ENCODE data around the gene NDST4.

NDST4 gene

DNA sequence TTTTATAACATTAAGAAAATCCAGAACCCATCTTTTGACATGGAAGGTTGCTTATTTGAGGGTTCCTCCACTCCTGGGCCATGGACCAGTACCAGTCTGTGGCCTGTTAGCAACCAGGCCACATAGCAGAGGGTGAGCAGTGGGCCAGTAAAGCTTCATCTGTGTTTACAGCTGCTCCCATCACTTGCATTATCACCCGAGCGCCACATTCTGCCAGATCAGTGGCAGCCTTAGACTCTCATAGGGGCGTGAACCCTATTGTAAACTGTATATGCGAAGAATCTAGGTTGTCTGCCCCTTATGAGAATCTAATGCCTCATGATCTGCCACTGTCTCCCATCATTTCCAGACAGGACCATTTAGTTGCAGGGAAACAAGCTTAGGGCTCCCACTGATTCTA is 58.6 kb downstream of the NDST4 start:
- no peak overlapping the region for H3K27ac ChIP-seq
- no peak for TF ChIP-seq ZFX (IDR thresholded peaks at IDR 0.05; ENCODE audit: borderline replicate concordance)
- TF ChIP-seq, protein P1, sequence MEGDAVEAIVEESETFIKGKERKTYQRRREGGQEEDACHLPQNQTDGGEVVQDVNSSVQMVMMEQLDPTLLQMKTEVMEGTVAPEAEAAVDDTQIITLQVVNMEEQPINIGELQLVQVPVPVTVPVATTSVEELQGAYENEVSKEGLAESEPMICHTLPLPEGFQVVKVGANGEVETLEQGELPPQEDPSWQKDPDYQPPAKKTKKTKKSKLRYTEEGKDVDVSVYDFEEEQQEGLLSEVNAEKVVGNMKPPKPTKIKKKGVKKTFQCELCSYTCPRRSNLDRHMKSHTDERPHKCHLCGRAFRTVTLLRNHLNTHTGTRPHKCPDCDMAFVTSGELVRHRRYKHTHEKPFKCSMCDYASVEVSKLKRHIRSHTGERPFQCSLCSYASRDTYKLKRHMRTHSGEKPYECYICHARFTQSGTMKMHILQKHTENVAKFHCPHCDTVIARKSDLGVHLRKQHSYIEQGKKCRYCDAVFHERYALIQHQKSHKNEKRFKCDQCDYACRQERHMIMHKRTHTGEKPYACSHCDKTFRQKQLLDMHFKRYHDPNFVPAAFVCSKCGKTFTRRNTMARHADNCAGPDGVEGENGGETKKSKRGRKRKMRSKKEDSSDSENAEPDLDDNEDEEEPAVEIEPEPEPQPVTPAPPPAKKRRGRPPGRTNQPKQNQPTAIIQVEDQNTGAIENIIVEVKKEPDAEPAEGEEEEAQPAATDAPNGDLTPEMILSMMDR (IDR thresholded peaks at IDR 0.05) = no peak

DNA sequence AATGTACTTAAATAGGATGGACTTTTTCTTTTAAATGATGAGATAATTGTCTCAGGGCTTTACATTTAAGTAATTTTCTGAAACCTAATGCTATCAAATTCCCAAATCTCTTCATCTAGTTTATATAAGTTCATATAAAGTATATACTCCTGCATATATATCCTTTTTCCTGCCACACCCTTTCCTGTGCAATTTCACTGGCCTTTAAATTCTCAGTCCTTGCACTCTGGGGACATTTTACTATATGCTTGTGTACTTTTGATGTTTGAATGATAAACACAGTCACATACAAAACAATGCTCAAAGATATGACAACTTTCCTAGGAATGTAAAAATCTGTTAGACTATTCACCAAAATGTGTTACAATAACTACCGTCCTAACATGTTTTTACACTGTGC is 60.1 kb downstream of the NDST4 start:
- no peak overlapping the region for H3K27ac ChIP-seq
- TF ChIP-seq ZFX (IDR thresholded peaks at IDR 0.05; ENCODE audit: borderline replicate concordance) = no peak
- TF ChIP-seq, protein P1 (IDR thresholded peaks at IDR 0.05) = no peak

DNA sequence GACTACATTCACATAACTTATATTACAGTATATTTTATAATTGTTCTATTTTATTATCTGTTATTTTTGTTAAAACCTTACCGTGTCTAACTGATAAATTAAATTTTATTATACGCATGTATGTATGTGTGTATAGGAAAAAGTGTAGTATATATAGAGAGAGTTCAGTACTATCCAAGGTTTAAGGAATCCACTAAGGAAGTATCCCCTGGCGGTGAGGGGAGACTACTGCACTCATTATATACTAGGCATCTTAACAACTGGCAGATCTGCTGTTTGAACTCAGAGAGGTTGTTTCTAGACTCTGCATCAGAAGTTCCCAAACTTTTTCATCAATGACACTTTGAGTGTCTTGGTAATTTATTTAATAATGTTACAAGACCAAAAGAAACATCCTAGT is 70.9 kb downstream of the NDST4 start:
- TF ChIP-seq ZFX (IDR thresholded peaks at IDR 0.05; ENCODE audit: borderline replicate concordance) = no peak
- TF ChIP-seq, protein P1 (IDR thresholded peaks at IDR 0.05) = no peak
- H3K27ac ChIP-seq = no peak overlapping the region

DNA sequence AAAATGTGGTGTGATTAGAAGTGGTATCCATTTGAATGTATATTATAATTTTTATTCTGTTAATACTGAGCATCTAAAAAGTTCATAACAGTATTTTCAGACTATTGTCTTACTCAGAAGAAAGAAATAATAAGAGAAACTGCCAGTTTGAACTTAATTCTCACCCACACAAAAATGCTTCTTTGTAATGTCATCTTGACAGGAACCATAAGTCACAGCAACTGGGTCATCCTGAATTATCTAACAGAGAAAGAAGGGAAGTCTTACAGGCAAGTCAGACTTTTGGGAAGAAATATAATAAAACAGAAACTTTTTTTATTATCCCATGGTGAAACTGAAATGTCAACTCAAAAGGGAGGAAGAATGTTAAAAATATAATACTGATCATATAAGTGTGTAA is 83.1 kb downstream of the NDST4 start:
- no peak overlapping the region for H3K27ac ChIP-seq
- no peak for TF ChIP-seq ZFX (IDR thresholded peaks at IDR 0.05; ENCODE audit: borderline replicate concordance)
- TF ChIP-seq, protein P1 (IDR thresholded peaks at IDR 0.05) = no peak

DNA sequence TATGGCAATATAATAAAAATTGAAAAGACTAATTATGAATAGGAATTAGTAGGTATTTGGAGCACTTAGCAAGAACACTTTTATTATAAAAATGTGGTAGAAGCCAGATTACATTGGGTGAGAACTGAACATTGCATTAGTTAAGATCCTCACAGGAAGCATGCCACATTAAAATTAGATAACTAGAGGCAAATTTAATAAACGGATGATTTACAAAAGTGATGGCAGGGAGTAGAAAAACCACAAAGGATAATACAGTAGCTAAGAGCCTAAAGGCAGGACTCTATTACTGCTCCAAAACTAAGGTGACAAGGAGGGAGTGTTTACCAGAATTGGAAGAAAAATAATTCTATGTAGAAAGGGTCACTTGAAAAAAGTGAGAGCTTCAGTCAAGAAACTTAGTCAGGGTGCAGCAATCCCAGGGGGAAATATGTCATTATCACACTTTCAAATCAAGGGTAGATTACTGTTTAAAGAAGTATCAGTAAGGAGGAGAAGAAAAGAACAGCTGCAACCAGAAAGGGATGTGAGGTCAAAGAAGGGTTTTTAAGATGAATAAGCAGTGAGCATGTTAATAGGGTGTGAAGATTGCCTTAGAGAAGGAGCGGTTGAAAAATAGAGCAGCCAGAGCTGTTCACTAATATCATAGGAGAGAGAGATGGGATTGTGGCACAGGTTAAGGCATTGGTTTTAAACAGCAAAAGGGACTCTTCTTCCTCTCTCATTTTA is 84.6 kb downstream of the NDST4 start:
- H3K27ac ChIP-seq = no peak overlapping the region
- TF ChIP-seq, protein P1 (IDR thresholded peaks at IDR 0.05) = no peak
- TF ChIP-seq ZFX (IDR thresholded peaks at IDR 0.05; ENCODE audit: borderline replicate concordance) = no peak

DNA sequence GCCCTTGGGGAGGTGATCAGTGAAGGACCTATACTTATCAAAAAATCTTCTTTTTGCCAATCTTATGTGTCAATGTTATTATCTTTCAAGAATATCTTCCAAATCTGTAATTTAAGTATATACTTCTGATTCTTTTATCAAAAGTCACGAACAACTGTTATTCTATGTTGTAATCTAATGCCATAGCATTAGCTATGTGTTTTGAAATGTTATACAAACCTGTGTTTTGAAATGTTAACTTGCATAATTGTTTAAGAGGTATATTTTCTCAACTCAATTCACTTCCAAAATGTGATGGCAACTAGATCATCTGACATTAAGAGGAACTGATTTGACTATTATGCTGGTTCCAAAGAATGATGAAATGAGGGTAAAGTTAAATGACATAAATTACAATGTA is 113.5 kb downstream of the NDST4 start:
- no peak for TF ChIP-seq ZFX (IDR thresholded peaks at IDR 0.05; ENCODE audit: borderline replicate concordance)
- TF ChIP-seq, protein P1 (IDR thresholded peaks at IDR 0.05) = no peak

DNA sequence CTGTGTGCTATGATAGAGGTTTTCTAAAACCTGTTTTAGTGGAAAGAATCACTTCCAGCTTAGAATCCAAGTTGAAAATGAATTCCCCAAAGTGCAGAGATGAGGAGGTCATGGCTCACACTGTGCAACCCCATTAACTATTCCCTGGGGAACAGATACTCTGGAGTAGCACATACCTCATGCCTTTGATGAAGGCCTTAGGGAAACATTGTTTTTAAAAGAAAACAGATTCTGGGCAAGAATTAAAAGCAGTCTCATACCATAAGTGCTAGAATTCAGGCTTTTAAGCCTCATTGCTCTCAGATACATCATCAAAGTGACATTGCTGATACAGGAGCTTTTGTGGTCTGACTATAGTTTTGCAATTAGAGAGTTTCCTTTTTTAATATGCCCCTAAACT is 115.1 kb downstream of the NDST4 start:
- TF ChIP-seq, protein P1 (IDR thresholded peaks at IDR 0.05) = no peak
- TF ChIP-seq ZFX (IDR thresholded peaks at IDR 0.05; ENCODE audit: borderline replicate concordance) = no peak
- H3K27ac ChIP-seq = no peak overlapping the region

More for the DNA sequence above, 113.5 kb downstream of the NDST4 start:
- H3K27ac ChIP-seq = no peak overlapping the region
